HG02852 (cell line): Measurements from ENCODE around the gene NOBOX.
"Not testable (repeated sequence)": the region's sequence is repeated elsewhere in the genome, so short reads cannot be mapped to it uniquely, and the experiment has no call there.

Experiments
- ATAC-seq: cut with Tn5 transposase; IDR thresholded peaks from one replicate; pipeline ENCODE4 v1.9.1; 2021; ENCODE audit warnings: mild to moderate bottlenecking, moderate library complexity; ENCODE audit not compliant: unreplicated experiment

NOBOX gene

GRCh38 chr7:144397086-144397485, 6.4 kb downstream of the NOBOX start:
- ATAC-seq, result no peak

- ATAC-seq, result peak; percentile 87
These were observed 11.7 kb downstream of the NOBOX start for GRCh38 chr7:144391823-144392255.

DNA sequence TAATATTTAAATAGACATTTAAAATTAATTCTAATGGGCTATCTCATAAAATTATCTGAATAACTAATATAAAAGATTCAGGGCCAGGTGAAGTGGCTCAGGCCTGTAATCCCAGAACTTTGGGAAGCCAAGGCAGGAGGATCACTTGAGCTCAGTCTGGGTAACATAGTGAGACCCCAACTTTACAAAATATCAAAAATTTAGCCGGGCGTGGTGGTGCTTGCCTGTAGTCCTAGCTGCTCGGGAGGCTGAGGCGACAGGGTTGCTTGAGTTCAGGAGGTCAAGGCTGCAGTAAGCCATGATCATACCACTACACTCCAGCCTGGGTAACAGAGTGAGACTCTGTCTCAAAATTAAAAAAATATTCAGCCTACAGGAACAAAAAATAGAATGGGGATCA, 12.5 kb downstream of the NOBOX start:
- no peak for ATAC-seq

GRCh38 chr7:144390481-144390880, 13.0 kb downstream of the NOBOX start:
- no peak for ATAC-seq

GRCh38 chr7:144388950-144389349, 14.5 kb downstream of the NOBOX start:
- no peak for ATAC-seq

DNA sequence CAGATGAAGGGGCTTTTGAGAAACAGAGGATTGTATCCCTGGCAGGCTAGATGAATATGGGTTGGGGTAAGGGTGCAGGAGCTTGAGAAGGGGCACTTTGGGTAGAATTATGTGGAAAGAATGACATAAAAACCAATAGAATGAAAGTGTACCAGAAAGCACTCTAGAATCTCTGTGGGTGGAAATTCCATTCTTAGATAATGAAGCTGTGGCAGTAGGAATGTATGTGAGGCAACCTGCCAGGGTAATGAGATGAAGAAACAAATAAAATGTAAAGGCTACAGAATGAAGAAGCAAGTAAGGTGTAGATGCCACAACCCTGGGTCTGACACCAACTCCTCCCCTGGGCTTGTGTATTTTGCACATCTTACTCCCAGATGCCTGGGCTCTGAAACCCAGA, 16.8 kb downstream of the NOBOX start:
- no peak for ATAC-seq

GRCh38 chr7:144384555-144385245, 18.8 kb downstream of the NOBOX start:
- no peak for ATAC-seq

- peak; percentile 89 for ATAC-seq
These were observed 19.4 kb downstream of the NOBOX start for GRCh38 chr7:144384071-144384470.

- no peak for ATAC-seq
These were observed 23.6 kb downstream of the NOBOX start for GRCh38 chr7:144379776-144380384.

- ATAC-seq, result no peak
These were observed 24.8 kb downstream of the NOBOX start for GRCh38 chr7:144378651-144379050.

DNA sequence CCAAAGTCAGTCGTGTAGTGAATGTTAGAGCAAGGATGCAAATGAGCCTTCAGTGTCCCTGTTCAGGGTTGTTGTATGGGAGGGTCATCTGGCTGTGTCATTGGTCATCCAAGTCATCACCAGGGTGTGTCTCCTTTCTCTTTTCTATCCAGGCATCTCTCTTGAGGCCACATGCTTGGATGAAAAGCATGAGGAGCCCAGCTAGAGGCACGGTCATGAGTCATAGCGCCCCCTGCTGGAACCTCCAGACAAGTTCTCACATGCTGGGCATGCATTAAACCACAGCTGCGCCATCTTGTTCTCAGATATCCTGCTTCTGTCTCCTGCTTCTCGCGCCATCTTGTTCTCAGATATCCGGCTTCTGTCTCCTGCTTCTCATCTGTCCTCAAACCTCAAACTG, 34.3 kb downstream of the NOBOX start:
- ATAC-seq, result not testable (repeated sequence)

DNA sequence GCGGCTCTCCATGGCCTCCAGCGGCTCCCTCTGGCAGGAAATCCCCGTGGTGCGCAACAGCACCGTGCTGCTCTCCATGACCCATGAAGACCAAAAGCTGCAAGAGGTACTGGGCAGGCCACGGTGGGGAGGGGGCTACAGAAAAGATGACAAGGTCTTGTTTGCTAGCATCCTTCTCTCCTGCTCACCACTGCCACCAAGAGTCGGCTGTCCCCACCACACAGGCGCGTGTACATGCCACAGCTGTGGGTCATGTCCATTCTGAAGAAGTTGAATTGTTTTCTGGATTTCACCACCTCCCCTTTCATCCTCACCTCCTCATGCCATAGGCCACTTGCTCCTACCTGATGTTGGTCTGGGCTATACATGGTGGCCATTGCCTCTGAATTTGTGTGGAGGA, 36.2 kb downstream of the NOBOX start:
- ATAC-seq, result not testable (repeated sequence)

DNA sequence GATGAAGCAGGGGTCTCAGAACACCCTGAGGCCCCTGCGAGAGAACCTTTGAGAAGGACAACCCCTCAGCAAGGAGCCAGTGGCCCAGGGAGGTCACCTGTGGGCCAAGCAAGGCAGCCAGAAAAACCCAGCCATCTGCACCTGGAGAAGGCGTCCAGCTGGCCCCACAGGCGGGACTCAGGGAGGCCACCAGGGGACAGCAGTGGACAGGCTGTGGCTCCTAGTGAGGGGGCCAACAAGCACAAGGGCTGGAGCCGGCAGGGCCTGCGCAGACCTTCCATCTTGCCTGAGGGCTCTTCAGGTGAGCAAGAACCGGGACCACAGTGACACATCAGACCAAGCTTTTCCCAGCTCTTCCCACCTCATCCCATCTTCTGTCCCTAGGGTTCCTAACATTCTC, 38.0 kb downstream of the NOBOX start:
- not testable (repeated sequence) for ATAC-seq

DNA sequence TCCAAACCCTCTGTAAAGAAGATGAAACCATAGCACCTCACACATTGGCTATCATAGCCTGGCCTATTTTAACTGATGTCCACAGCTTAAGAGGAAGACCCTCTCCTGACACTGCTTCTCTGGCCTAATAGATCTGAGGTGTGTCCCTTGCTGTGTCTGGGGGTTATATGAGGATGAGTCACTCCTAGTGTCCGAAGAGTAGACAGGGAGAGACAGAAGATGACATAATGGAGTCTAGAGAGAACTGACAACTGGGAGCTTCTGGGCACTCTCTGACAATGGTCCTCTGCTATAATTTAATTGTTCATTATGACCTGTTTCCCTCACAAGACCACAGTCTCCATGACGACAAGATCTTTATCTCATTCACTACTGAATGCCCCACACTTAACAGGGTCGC, 41.4 kb downstream of the NOBOX start:
- ATAC-seq, result not testable (repeated sequence)

GRCh38 chr7:144356860-144357259, 46.6 kb downstream of the NOBOX start:
- not testable (repeated sequence) for ATAC-seq

GRCh38 chr7:144356185-144356584, 47.3 kb downstream of the NOBOX start:
- ATAC-seq, result not testable (repeated sequence)

GRCh38 chr7:144355176-144355822, 48.2 kb downstream of the NOBOX start, which contains the start of gene ARHGEF5:
Gene ARHGEF5 (plus strand): TSS chr7:144355402. CDS start chr7:144362670, 7,268 bp downstream.
- peak; percentile 75 for ATAC-seq

- not testable (repeated sequence) for ATAC-seq
These were observed 51.8 kb downstream of the NOBOX start for GRCh38 chr7:144351667-144352066.

GRCh38 chr7:144348625-144349024, 54.9 kb downstream of the NOBOX start:
- ATAC-seq, result peak; percentile 38
